Brain microvascular endothelial cell (primary cell): Measurements from ENCODE around the gene TSSK6.
A peak's percentile ranks its signal among the peaks of the same experiment; 100 is the strongest.

Experiments
- DNase-seq: peaks from one replicate; pipeline ENCODE4 v3.0.0-alpha.2; 2020
- H3K27ac ChIP-seq: fragments of 250-450 bp; sonication (Bioruptor Pico); 2 replicates; pipeline ENCODE4 v1.5.1; 2020; ENCODE audit warnings: mild to moderate bottlenecking, moderate library complexity
- H3K27me3 ChIP-seq: fragments of 250-450 bp; sonication (Bioruptor Pico); replicated peaks from 2 replicates; pipeline ENCODE4 v1.5.1; 2020; ENCODE audit warnings: mild to moderate bottlenecking
- H3K36me3 ChIP-seq: fragments of 250-450 bp; sonication (Bioruptor Pico); replicated peaks from 2 replicates; pipeline ENCODE4 v1.5.1; 2020; ENCODE audit warnings: mild to moderate bottlenecking
- H3K4me3 ChIP-seq: 2 replicates; pipeline ENCODE4 v1.5.1; 2011; ENCODE audit warnings: low read depth, mild to moderate bottlenecking, control low read depth, low read length, moderate library complexity
- CTCF ChIP-seq: IDR thresholded peaks from 2 replicates; pipeline ENCODE4 v1.5.1; 2011; ENCODE audit warnings: low read depth, mild to moderate bottlenecking, moderate library complexity, low read length, control low read depth, inconsistent platforms; ENCODE audit errors: missing control alignments
- in situ Hi-C: cut with HindIII; loops from 2 replicates; pipeline ENCODE4 v1.10.0; 2017; ENCODE audit warnings: low sequenced_read_pairs, low pct_ligation_motif_present

The TSSK6 gene

DNA sequence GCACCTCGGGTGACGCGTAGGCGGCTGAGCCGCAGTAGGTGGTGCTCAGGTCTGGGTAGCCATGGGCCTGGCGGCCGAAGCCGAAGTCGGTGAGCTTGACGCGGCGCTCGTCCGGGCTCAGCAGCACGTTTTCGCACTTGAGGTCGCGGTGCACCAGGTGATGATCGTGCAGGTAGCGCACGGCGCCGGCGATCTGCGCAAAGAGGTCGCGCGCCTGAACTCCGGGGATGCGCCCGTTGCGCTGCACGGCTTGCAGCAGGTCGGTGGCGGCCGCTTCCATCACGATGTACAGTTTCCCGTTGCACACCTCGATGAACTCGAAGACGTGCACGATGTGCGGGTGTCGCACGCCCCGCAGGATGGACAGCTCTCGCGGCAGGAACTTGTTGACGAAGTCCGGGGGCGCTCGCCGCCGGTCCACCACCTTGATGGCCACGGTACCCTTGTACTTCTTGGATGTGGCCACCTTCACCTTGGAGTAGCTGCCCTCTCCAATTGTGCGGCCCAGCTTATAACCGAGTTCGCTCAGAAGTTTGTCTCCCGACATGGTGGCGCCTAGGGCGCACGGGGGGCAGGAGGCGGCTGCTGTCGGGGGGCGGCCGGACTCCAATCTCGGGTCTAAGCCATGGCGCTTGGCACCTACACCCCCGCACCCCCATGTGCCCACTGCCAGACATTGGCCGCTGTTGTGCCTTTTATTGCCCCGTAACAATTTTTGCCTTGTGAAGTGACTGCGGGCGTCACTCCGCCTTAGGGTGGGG is at the start of gene TSSK6:
Gene TSSK6 (minus strand): TSS at position 668 of the 761 bp plus-strand sequence. CDS start 121 bp downstream, at position 547.
- no peak for DNase-seq
- peak within 1 kb of the TSS; percentile 87 for H3K4me3 ChIP-seq
- in situ Hi-C loops = no loop called here
- H3K27ac ChIP-seq = peak within 1 kb of the TSS; percentile 59
- no peak for TF ChIP-seq CTCF
- no peaks in the 10 kb centered on the region for H3K27me3 ChIP-seq
- H3K36me3 ChIP-seq = no peaks in the 10 kb centered on the region

- Histone ChIP-seq H3K27me3 (no peaks in the 10 kb centered on the region), H3K27ac (no peak overlapping the region), H3K4me3 (no peak overlapping the region), H3K36me3 (no peaks in the 10 kb centered on the region)
- in situ Hi-C loops = no loop called here
- no peak for TF ChIP-seq CTCF
- no peak for DNase-seq
Observed at GRCh38 chr19:19563348-19563848, 48.0 kb upstream of the TSSK6 start.

- peak; percentile 6 for TF ChIP-seq CTCF
- H3K4me3 ChIP-seq = no peak overlapping the region
- DNase-seq = no peak
- in situ Hi-C loops = no loop called here
- no peaks in the 10 kb centered on the region for H3K36me3 ChIP-seq
- no peak overlapping the region for H3K27ac ChIP-seq
- no peaks in the 10 kb centered on the region for H3K27me3 ChIP-seq
Observed at GRCh38 chr19:19562665-19563347, 47.5 kb upstream of the TSSK6 start.

DNA sequence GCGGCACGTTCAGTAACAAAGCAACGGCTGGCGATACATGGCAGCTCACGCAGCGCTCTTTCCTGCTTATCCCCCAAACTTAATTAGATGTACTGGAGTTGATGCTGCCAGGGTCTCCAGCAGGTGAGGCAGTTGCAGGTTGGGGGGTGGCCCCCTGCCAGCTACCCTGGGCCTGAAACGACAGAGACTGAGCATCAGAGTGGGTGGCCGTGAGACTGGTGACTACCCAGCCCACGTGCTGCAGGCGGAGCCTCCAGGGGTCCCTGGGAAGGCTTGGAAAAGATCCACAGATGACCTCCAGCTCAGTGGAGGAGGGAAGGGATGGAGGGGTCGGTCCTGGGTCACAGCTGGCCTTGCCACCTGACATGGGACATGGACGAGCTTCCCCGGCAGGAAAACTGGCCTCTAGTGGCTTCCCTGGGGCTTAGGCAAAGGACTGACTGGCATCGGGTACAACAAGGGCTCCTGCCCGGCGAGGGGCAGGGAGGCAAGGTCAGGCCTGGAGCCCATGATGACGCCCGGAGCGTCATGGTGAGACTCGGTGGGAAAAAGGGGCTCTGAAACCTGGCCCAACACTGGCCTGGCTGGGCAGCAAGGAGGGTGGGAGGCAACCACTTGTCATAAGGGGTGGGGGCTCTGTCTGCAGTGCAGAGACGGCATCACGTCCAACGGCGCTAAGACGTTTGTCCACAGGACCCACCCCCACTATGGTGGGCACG is 46.8 kb upstream of the TSSK6 start:
- no peak overlapping the region for H3K27ac ChIP-seq
- no peaks in the 10 kb centered on the region for H3K36me3 ChIP-seq
- no peak for DNase-seq
- in situ Hi-C loops = no loop called here
- H3K4me3 ChIP-seq = no peak overlapping the region
- no peaks in the 10 kb centered on the region for H3K27me3 ChIP-seq
- no peak for TF ChIP-seq CTCF

GRCh38 chr19:19559931-19560330 is 44.6 kb upstream of the TSSK6 start:
- in situ Hi-C loops = no loop called here
- no peaks in the 10 kb centered on the region for H3K36me3 ChIP-seq
- TF ChIP-seq CTCF = no peak
- no peak overlapping the region for H3K27ac ChIP-seq
- DNase-seq = no peak
- no peak overlapping the region for H3K4me3 ChIP-seq
- H3K27me3 ChIP-seq = no peaks in the 10 kb centered on the region
